AG09309 (cell line): Measurements from ENCODE around the gene EPB42.
"Not testable (repeated sequence)": the region's sequence is repeated elsewhere in the genome, so short reads cannot be mapped to it uniquely, and the experiment has no call there.

ENCODE experiments used
- DNase-seq: peaks from one replicate; pipeline ENCODE4 v3.0.0-alpha.2; 2010; ENCODE audit warnings: low read depth
- H3K4me3 ChIP-seq: 2 replicates; pipeline ENCODE4 v1.5.1; 2011; ENCODE audit warnings: mild to moderate bottlenecking, low read depth, low read length, moderate library complexity; ENCODE audit not compliant: control insufficient read depth
- TF ChIP-seq, protein P1 (sequence below): IDR thresholded peaks from 2 replicates; pipeline ENCODE4 v1.5.1; 2011; ENCODE audit warnings: mild to moderate bottlenecking, low read depth, low read length, inconsistent platforms; ENCODE audit not compliant: insufficient read depth, control insufficient read depth; ENCODE audit errors: missing control alignments

Gene EPB42

DNA sequence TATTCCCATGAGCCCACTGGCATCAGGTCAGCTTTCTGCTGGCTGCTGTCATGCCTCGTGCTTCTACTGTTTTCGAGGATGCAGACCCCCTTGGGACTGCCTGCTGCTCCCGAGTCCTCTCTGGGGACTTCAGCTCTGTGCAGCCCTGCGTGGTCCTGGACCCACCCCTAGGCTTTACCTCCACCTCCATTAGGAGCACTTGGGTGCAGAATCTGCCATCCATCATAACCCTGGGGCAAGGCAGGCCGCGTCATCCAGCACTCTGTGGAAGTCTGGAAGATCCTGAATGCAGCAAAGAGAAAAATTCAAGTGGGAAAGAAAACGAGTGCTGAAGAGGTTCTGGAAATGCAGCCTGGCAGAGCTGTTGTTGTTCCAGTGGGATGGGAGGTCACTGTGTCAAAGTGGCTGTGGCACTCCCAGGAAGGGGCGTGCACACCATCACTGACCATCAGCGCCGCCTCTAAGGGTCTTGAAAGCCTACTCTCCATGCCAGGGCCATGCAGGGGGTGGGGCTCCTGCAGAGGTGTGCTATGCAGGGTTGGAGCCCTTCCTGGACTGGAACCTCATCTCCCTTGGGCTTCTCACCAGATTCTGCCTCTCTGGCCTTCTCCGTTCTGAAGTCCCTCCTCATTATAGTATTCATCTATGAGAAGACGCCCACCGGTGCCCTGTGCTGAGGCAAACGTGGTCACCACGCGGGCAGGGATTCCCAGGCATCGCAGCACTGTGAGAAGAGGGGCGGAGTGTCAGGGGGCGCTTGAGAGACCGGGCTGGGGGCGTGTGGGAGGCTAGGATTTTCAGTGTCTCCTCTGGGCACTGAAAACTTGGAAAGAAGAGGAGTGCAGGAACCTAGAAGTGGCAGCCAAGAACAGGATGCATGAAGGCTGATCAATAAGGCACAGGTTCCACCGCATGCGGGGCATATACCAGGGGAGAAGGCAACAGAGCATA lies 12.5 kb downstream of the EPB42 start:
- no peak overlapping the region for H3K4me3 ChIP-seq
- TF ChIP-seq, protein P1, sequence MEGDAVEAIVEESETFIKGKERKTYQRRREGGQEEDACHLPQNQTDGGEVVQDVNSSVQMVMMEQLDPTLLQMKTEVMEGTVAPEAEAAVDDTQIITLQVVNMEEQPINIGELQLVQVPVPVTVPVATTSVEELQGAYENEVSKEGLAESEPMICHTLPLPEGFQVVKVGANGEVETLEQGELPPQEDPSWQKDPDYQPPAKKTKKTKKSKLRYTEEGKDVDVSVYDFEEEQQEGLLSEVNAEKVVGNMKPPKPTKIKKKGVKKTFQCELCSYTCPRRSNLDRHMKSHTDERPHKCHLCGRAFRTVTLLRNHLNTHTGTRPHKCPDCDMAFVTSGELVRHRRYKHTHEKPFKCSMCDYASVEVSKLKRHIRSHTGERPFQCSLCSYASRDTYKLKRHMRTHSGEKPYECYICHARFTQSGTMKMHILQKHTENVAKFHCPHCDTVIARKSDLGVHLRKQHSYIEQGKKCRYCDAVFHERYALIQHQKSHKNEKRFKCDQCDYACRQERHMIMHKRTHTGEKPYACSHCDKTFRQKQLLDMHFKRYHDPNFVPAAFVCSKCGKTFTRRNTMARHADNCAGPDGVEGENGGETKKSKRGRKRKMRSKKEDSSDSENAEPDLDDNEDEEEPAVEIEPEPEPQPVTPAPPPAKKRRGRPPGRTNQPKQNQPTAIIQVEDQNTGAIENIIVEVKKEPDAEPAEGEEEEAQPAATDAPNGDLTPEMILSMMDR, result no peak
- DNase-seq, result no peak

DNA sequence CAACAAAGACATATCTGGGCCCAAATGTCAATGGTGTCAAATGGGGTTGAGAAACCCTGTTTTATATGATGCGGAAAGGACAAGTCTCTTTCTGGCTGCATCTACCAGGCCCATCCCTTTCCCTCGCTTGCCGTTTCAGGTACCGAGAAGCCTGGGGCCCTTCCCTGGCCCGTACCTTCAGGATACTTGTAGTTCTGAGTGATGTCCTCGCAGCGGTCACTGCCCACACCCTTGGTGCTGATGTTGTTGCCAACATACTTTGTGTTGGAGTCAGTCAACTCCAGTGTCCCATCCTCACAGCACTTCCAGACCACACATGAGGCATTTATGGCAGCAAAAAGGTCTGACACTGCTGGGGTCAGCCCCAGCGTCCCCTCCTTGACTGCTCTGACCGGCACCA lies 13.8 kb downstream of the EPB42 start:
- TF ChIP-seq, protein P1, result no peak
- no peak for DNase-seq

DNA sequence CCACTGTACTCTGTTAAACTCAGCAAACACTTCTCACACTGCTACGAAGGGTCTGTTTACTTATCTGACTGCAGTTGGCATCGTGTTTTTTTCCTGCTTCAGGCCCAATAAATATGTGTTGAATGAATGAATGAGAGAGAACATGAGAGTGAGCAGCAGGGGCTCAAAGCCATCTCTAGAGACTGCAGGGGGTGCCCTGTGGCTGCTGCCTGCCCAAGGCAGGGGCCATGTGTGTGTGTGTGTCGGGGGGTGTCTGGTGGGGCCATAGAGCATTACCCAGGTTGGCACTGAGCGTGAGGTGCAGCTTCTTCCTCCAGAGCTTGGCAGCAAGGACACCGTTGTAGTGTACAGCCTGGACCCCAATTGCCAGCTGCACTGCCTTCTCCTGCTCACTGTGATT lies 14.8 kb downstream of the EPB42 start:
- no peak overlapping the region for H3K4me3 ChIP-seq
- TF ChIP-seq, protein P1, result no peak
- no peak for DNase-seq

More for the DNA sequence above, 13.8 kb downstream of the EPB42 start:
- no peak overlapping the region for H3K4me3 ChIP-seq

DNA sequence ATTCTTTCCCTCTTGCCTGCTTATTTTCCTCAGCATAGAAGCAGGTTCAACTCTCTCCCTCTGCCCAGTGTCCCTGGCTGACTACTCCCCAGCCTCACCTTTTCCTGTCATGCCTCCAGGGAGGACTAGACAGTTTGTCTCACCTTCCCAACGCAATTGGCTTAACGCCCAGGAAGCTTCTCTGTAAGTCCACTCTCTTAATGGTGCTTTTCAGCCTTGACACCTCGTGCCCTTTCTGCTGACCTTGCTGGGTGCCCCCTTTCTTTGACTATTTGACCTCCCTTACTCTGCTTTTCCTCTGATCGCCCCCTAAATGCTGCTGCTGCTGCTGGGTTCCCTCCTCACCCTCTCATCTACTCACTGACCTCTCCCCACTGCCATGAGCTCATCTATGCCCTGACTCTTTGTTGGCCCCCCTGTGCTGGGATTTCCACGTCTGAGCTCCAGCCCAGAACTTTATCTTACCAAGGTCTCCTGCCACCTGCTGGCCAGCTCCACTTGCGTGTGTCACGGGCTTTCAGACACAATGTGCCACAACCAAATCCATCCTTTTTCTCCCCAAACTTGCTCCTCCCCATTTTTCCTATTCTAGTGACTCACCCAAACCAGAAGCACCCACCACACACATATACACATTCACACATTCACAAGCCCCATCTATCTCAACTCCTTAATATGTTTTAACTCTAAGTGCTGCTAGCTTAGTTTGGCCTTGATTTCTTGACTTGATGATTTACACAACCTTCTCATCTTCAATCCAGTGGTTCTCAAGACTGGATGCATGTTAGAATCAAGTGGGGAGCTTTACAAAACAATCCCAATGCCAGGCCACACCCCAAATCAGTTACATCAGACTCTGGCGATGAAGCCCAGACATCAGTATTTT lies 16.6 kb downstream of the EPB42 start:
- TF ChIP-seq, protein P1, result peak; percentile 81
- no peak overlapping the region for H3K4me3 ChIP-seq
- peak; percentile 37 for DNase-seq

DNA sequence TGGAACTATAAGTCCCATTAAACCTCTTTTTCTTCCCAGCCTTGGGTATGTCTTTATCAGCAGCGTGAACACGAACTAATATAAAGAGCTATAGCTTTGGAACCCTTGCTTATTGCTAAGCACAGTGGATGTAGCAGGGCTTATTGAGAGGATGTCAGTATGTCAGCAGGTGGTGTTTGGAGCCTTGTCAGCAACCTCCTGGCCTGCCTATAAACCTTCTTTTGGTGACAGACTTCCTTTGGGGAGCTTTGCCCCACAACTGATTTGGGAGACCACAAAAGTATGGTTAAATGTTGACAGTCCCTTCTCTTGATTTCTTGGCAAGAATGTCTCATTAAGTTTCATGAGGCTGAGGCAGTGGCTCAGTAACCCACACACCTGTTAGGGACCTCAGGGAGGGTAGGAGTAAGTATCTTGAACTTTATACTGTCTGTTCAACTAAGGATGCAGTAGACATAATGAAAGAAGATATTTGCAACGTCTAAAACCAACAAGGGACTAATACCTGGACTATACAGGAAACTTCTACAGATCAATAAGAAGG lies 20.8 kb downstream of the EPB42 start:
- TF ChIP-seq, protein P1, result no peak
- no peak for DNase-seq

DNA sequence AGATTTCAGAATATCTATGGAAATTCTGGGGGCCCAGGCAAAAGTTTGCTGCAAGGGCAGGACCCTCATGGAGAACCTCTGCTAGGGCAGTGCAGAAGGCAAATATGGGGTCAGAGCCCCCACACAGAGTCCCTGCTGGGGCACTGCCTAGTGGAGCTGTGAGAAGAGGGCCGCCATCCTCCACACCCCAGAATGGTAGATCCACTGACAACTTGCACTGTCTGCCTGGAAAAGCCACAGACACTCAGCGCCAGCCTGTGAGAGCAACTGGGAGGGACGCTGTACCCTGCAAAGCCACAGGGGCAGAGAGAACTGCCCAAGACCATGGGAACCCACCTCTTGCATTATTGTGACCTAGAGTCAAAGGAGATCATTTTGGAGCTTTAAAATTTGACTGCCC lies 21.8 kb downstream of the EPB42 start:
- DNase-seq, result no peak
- TF ChIP-seq, protein P1, result no peak

More for the DNA sequence above, 20.8 kb downstream of the EPB42 start:
- no peak overlapping the region for H3K4me3 ChIP-seq

DNA sequence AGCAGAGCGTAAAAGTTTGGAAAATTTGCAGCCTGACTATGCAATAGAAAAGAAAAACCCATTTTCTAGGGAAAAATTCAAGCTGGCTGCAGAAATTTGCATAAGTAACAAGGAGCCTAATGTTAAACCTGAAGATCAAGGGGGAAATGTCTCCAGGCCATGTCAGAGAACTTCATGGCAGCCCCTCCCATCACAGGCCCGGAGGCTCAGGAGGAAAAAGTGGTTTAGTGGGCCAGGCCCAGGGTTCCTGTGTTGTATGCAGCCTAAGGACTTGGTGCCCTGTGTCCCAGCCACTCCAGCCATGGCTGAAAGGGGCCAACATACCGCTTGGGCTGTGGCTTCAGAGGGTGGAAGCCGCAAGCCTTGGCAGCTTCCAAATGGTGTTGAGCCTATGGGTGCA lies 22.3 kb downstream of the EPB42 start:
- not testable (repeated sequence) for H3K4me3 ChIP-seq, DNase-seq

More for the DNA sequence above, 21.8 kb downstream of the EPB42 start:
- no peak overlapping the region for H3K4me3 ChIP-seq

DNA sequence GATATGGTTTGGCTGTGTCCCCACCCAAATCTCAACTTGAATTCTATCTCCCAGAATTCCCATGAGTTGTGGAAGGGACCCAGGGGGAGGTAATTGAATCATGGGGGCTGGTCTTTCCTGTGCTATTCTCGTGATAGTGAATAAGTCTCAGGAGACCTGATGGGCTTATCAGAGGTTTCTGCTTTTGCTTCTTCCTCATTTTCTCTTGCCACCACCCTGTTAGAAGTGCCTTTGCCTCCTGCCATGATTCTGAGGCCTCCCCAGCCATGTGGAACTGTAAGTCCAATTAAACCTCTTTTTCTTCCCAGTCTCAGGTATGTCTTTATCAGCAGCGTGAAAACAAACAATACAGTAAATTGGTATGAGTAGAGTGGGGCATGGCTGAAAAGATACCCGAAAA lies 23.0 kb downstream of the EPB42 start:
- DNase-seq, H3K4me3 ChIP-seq: not testable (repeated sequence)
